ENCODE measurements around the gene INAFM2.

INAFM2 gene

GRCh38 chr15:40323239-40323952 lies at the start of gene INAFM2:
Gene INAFM2 (plus strand): TSS chr15:40323692. CDS start chr15:40324056, 364 bp downstream.
- peak; percentile 56 for TF ChIP-seq CTCF (IDR thresholded peaks at IDR 0.05; ENCODE audit: control insufficient read depth, insufficient read depth, low read depth, low read length, missing control alignments)

GRCh38 chr15:40274350-40275274 lies 48.9 kb upstream of the INAFM2 start:
- peak; percentile 100 for TF ChIP-seq CTCF (IDR thresholded peaks at IDR 0.05; ENCODE audit: control insufficient read depth, insufficient read depth, low read depth, low read length, missing control alignments)
- DNase-seq (ENCODE audit: low read depth): peak; percentile 37
- H3K4me3 ChIP-seq (ENCODE audit: control insufficient read depth, low read depth, low read length): no peak overlapping the region

More at GRCh38 chr15:40323239-40323952, at the start of gene INAFM2:
- H3K4me3 ChIP-seq (ENCODE audit: control insufficient read depth, low read depth, low read length): peak within 1 kb of the TSS; percentile 71
- DNase-seq (ENCODE audit: low read depth): peak; percentile 45

- TF ChIP-seq CTCF (IDR thresholded peaks at IDR 0.05; ENCODE audit: control insufficient read depth, insufficient read depth, low read depth, low read length, missing control alignments): no peak
- no peak overlapping the region for H3K4me3 ChIP-seq (ENCODE audit: control insufficient read depth, low read depth, low read length)
Measured at GRCh38 chr15:40275523-40275922, 48.0 kb upstream of the INAFM2 start.

GRCh38 chr15:40275954-40276353 lies 47.5 kb upstream of the INAFM2 start:
- no peak for TF ChIP-seq CTCF (IDR thresholded peaks at IDR 0.05; ENCODE audit: control insufficient read depth, insufficient read depth, low read depth, low read length, missing control alignments)
- DNase-seq (ENCODE audit: low read depth): no peak
- no peak overlapping the region for H3K4me3 ChIP-seq (ENCODE audit: control insufficient read depth, low read depth, low read length)

More at GRCh38 chr15:40275523-40275922, 48.0 kb upstream of the INAFM2 start:
- no peak for DNase-seq (ENCODE audit: low read depth)

- H3K4me3 ChIP-seq (ENCODE audit: control insufficient read depth, low read depth, low read length): no peak overlapping the region
- no peak for TF ChIP-seq CTCF (IDR thresholded peaks at IDR 0.05; ENCODE audit: control insufficient read depth, insufficient read depth, low read depth, low read length, missing control alignments)
- DNase-seq (ENCODE audit: low read depth): no peak
Measured at GRCh38 chr15:40276927-40277326, 46.6 kb upstream of the INAFM2 start.

GRCh38 chr15:40277471-40277870 lies 46.0 kb upstream of the INAFM2 start:
- TF ChIP-seq CTCF (IDR thresholded peaks at IDR 0.05; ENCODE audit: control insufficient read depth, insufficient read depth, low read depth, low read length, missing control alignments): no peak
- no peak overlapping the region for H3K4me3 ChIP-seq (ENCODE audit: control insufficient read depth, low read depth, low read length)
- no peak for DNase-seq (ENCODE audit: low read depth)
